Activated CD4-positive, alpha-beta T cell treated with anti-CD3 and anti-CD28 coated beads for 36 hours (primary cell): ENCODE measurements around the gene OR6C65. TPM values are rescaled to one million over a fixed set of nuclear protein-coding genes. Genes with fewer than 3 reads are reported as not detected.
"Not testable (repeated sequence)": the region's sequence is repeated elsewhere in the genome, so short reads cannot be mapped to it uniquely, and the experiment has no call there.

ENCODE experiments used
- ATAC-seq: fragments of 200-7000 bp; cut with Tn5 transposase; one replicate; pipeline ENCODE4 v1.10.0; 2021; ENCODE audit warnings: mild to moderate bottlenecking, moderate library complexity
- CTCF ChIA-PET: fragments of 350-600 bp; sonication (Branson Sonifier 250); formaldehyde crosslinking; loops from one replicate; lab custom pipeline; 2021; ENCODE audit warnings: antibody characterized with exemption; lab: Charles Lee
- POLR2A ChIA-PET: fragments of 350-600 bp; sonication (Branson Sonifier 250); formaldehyde crosslinking; loops from one replicate; lab custom pipeline; 2021; ENCODE audit warnings: antibody characterized with exemption, inconsistent platforms; lab: Charles Lee
- DNase-seq: peaks from one replicate; pipeline ENCODE4 v3.0.0-alpha.2; 2020
- H3K27ac Mint-ChIP-seq: one replicate; pipeline ENCODE4 v1.8.0; 2021; ENCODE audit warnings: mixed read lengths
- H3K27me3 Mint-ChIP-seq: one replicate; pipeline ENCODE4 v1.8.0; 2021; ENCODE audit warnings: mixed read lengths
- H3K36me3 Mint-ChIP-seq: one replicate; pipeline ENCODE4 v1.8.0; 2021; ENCODE audit warnings: low read depth, mixed read lengths
- H3K4me1 Mint-ChIP-seq: one replicate; pipeline ENCODE4 v1.8.0; 2021; ENCODE audit warnings: mixed read lengths
- H3K4me3 Mint-ChIP-seq: one replicate; pipeline ENCODE4 v1.8.0; 2021; ENCODE audit warnings: mild to moderate bottlenecking, moderate library complexity, mixed read lengths
- H3K9me3 Mint-ChIP-seq: one replicate; pipeline ENCODE4 v1.8.0; 2021; ENCODE audit warnings: low read depth, mixed read lengths
- intact Hi-C, 2 experiments: fragments of 100-400 bp; cut with DNase I in 1 of 2; cut with micrococcal nuclease in 1 of 2; formaldehyde crosslinking; loops; one replicate each; pipeline versions ENCODE4 v1.14.2 to v1.15.1; 2022 to 2024; cut with DNase I, micrococcal nuclease
- total RNA-seq, 2 experiments: library from RNA; stranded (reverse); gene quantifications; one replicate each; pipeline ENCODE4 v1.2.3, GENCODE V29; 2021

OR6C65 gene
- not detected for total RNA-seq

- intact Hi-C loops, result no loop called here
- H3K27ac Mint-ChIP-seq, result no peak within 1 kb of the TSS
- H3K27me3 Mint-ChIP-seq, result peaks cover 16% of the 10 kb centered on the region
- H3K4me1 Mint-ChIP-seq, result no peaks in the 10 kb centered on the region
- H3K4me3 Mint-ChIP-seq, result no peak within 1 kb of the TSS
- ChIA-PET CTCF (no interaction called here), POLR2A (no interaction called here)
- no peaks in the 10 kb centered on the region for H3K36me3 Mint-ChIP-seq
- H3K9me3 Mint-ChIP-seq, result no peaks in the 10 kb centered on the region
- ATAC-seq (no peak), DNase-seq (no peak)
Measured at GRCh38 chr12:55400229-55400628, at the start of gene OR6C65. Gene OR6C65 (plus strand): TSS chr12:55400529. CDS start chr12:55400529, 0 bp downstream.

- H3K27me3 Mint-ChIP-seq, result peaks cover 22% of the 10 kb centered on the region
- POLR2A ChIA-PET, intact Hi-C loops, CTCF ChIA-PET, H3K27ac Mint-ChIP-seq, H3K4me3 Mint-ChIP-seq, H3K4me1 Mint-ChIP-seq, DNase-seq, ATAC-seq, H3K36me3 Mint-ChIP-seq, H3K9me3 Mint-ChIP-seq: not testable (repeated sequence)
Measured at GRCh38 chr12:55355338-55355737, 45.0 kb upstream of the OR6C65 start.

GRCh38 chr12:55362675-55363074 is 37.7 kb upstream of the OR6C65 start, which contains the start of gene OR6C75:
Gene OR6C75 (plus strand): TSS chr12:55362975. CDS start chr12:55365111, 2,136 bp downstream.
- Mint-ChIP-seq H3K4me1 (no peaks in the 10 kb centered on the region), H3K27me3 (peaks cover 24% of the 10 kb centered on the region), H3K9me3 (no peaks in the 10 kb centered on the region), H3K4me3 (no peak within 1 kb of the TSS), H3K27ac (no peak within 1 kb of the TSS), H3K36me3 (no peaks in the 10 kb centered on the region)
- DNase-seq (no peak), ATAC-seq (no peak)
- ChIA-PET CTCF (interaction anchor here (0.6 to 1.4 kb wide), 3 partner anchors 9 to 1198 kb away, joined by 3 to 4 read pairs (median 3); no protein-coding TSS in a partner anchor), POLR2A (no interaction called here)
- intact Hi-C loops, result no loop called here

GRCh38 chr12:55365086-55365485 is 35.2 kb upstream of the OR6C65 start:
- H3K27me3 Mint-ChIP-seq, result peaks cover 18% of the 10 kb centered on the region
- H3K27ac Mint-ChIP-seq, result no peak overlapping the region
- no peak for DNase-seq
- POLR2A ChIA-PET, result no interaction called here
- no peak for ATAC-seq
- H3K4me3 Mint-ChIP-seq, result no peak overlapping the region
- CTCF ChIA-PET, result no interaction called here
- intact Hi-C loops, result no loop called here
- H3K4me1 Mint-ChIP-seq, result no peaks in the 10 kb centered on the region
- no peaks in the 10 kb centered on the region for H3K36me3 Mint-ChIP-seq
- no peaks in the 10 kb centered on the region for H3K9me3 Mint-ChIP-seq

GRCh38 chr12:55372521-55372920 is 27.8 kb upstream of the OR6C65 start:
- ATAC-seq (no peak), DNase-seq (no peak)
- no peaks in the 10 kb centered on the region for H3K9me3 Mint-ChIP-seq
- H3K27me3 Mint-ChIP-seq, result peaks cover 7% of the 10 kb centered on the region
- H3K27ac Mint-ChIP-seq, result no peak overlapping the region
- intact Hi-C loops, result no loop called here
- no peaks in the 10 kb centered on the region for H3K4me1 Mint-ChIP-seq
- no peak overlapping the region for H3K4me3 Mint-ChIP-seq
- CTCF ChIA-PET, result no interaction called here
- H3K36me3 Mint-ChIP-seq, result no peaks in the 10 kb centered on the region
- POLR2A ChIA-PET, result no interaction called here

- no peak for ATAC-seq
- intact Hi-C loops, result loop anchor here in 1 of 2 experiments (10.0 kb wide), 1 partner anchor 229 kb away; no protein-coding TSS in a partner anchor
- H3K27me3 Mint-ChIP-seq, result peaks cover 2% of the 10 kb centered on the region
Measured at GRCh38 chr12:55385891-55386290, 14.4 kb upstream of the OR6C65 start.

GRCh38 chr12:55392032-55392795 is 8.1 kb upstream of the OR6C65 start:
- Mint-ChIP-seq H3K27ac (no peak overlapping the region), H3K36me3 (no peaks in the 10 kb centered on the region), H3K4me1 (no peaks in the 10 kb centered on the region), H3K4me3 (no peak overlapping the region), H3K27me3 (peaks cover 4% of the 10 kb centered on the region), H3K9me3 (no peaks in the 10 kb centered on the region)
- DNase-seq (no peak), ATAC-seq (no peak)
- POLR2A ChIA-PET, result no interaction called here
- CTCF ChIA-PET, result no interaction called here
- intact Hi-C loops, result no loop called here

More at GRCh38 chr12:55385891-55386290, 14.4 kb upstream of the OR6C65 start:
- no peaks in the 10 kb centered on the region for H3K4me1 Mint-ChIP-seq
- no peaks in the 10 kb centered on the region for H3K36me3 Mint-ChIP-seq
- ChIA-PET POLR2A (no interaction called here), CTCF (no interaction called here)
- H3K27ac Mint-ChIP-seq, result no peak overlapping the region
- no peak for DNase-seq
- H3K4me3 Mint-ChIP-seq, result no peak overlapping the region
- H3K9me3 Mint-ChIP-seq, result no peaks in the 10 kb centered on the region

- ChIA-PET CTCF (interaction anchor here (1.2 kb wide), 1 partner anchor 261 kb away, joined by 3 read pairs; no protein-coding TSS in a partner anchor), POLR2A (no interaction called here)
- no peaks in the 10 kb centered on the region for H3K36me3 Mint-ChIP-seq
- H3K9me3 Mint-ChIP-seq, result no peaks in the 10 kb centered on the region
- no peak overlapping the region for H3K27ac Mint-ChIP-seq
- DNase-seq, result no peak
- peaks cover 13% of the 10 kb centered on the region for H3K27me3 Mint-ChIP-seq
- intact Hi-C loops, result no loop called here
- no peak for ATAC-seq
- no peaks in the 10 kb centered on the region for H3K4me1 Mint-ChIP-seq
- H3K4me3 Mint-ChIP-seq, result no peak overlapping the region
Measured at GRCh38 chr12:55396326-55396725, 4.0 kb upstream of the OR6C65 start.

- CTCF ChIA-PET, result no interaction called here
- intact Hi-C loops, result no loop called here
- H3K9me3 Mint-ChIP-seq, result peaks cover 2% of the 10 kb centered on the region
- H3K27ac Mint-ChIP-seq, result no peak overlapping the region
- DNase-seq (no peak), ATAC-seq (no peak)
- peaks cover 10% of the 10 kb centered on the region for H3K27me3 Mint-ChIP-seq
- no peak overlapping the region for H3K4me3 Mint-ChIP-seq
- POLR2A ChIA-PET, result no interaction called here
- H3K4me1 Mint-ChIP-seq, result no peaks in the 10 kb centered on the region
- H3K36me3 Mint-ChIP-seq, result no peaks in the 10 kb centered on the region
Measured at GRCh38 chr12:55407866-55408265, 7.5 kb downstream of the OR6C65 start.

- intact Hi-C loops, POLR2A ChIA-PET, CTCF ChIA-PET, H3K9me3 Mint-ChIP-seq, ATAC-seq, H3K27ac Mint-ChIP-seq, H3K36me3 Mint-ChIP-seq, DNase-seq, H3K4me3 Mint-ChIP-seq, H3K4me1 Mint-ChIP-seq: not testable (repeated sequence)
- H3K27me3 Mint-ChIP-seq, result peaks cover 11% of the 10 kb centered on the region
Measured at GRCh38 chr12:55409133-55409532, 8.8 kb downstream of the OR6C65 start.

GRCh38 chr12:55412138-55412537 is 11.8 kb downstream of the OR6C65 start:
- CTCF ChIA-PET, intact Hi-C loops, ATAC-seq, H3K36me3 Mint-ChIP-seq, H3K4me1 Mint-ChIP-seq, H3K27ac Mint-ChIP-seq, POLR2A ChIA-PET, H3K9me3 Mint-ChIP-seq, H3K4me3 Mint-ChIP-seq, DNase-seq: not testable (repeated sequence)
- peaks cover 29% of the 10 kb centered on the region for H3K27me3 Mint-ChIP-seq
